Measurements from ENCODE around the gene ESPL1.
"Not testable (repeated sequence)": the region's sequence is repeated elsewhere in the genome, so short reads cannot be mapped to it uniquely, and the experiment has no call there.

ESPL1 gene

GRCh38 chr12:53258541-53259539 lies 9.3 kb upstream of the ESPL1 start:
- DNase-seq (ENCODE audit: low spot score) = no peak

- DNase-seq (ENCODE audit: low spot score) = no peak
Measured at GRCh38 chr12:53259891-53260290, 8.2 kb upstream of the ESPL1 start.

GRCh38 chr12:53265783-53266182 lies 2.3 kb upstream of the ESPL1 start:
- DNase-seq (ENCODE audit: low spot score) = no peak

DNA sequence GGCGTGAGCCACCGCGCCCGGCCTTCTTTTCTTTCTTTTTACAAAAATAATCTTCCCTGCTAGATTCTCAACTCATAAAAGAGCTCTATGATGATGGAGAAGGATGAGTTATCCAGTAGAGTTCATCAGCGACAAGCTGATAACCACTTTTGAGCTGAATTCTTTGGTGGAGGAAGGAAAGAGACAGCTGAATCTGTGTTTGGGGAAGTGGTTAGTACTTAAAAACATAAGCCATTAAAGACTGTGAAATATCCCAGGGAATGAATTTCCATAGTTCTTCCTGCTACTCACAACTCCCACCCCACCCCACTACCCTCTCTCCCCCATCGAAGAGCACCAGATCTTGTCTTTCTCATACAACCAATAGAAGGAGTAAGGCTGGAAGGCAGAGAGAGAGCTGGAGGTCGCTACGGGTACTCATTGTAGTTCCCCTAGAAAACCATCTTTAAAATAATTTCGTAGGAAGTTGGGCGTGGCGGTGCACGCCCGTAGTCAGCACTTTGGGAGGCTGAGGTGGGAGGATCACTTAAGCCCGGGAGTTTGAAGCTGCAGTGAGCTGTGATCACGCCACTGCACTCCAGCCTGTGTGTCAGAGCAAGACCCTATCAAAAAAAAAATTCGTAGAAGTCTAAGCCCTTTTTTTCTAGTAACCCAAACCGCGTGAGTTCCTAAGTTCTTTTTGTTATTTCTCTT lies 647 bp upstream of the ESPL1 start:
- DNase-seq (ENCODE audit: low spot score) = no peak

DNA sequence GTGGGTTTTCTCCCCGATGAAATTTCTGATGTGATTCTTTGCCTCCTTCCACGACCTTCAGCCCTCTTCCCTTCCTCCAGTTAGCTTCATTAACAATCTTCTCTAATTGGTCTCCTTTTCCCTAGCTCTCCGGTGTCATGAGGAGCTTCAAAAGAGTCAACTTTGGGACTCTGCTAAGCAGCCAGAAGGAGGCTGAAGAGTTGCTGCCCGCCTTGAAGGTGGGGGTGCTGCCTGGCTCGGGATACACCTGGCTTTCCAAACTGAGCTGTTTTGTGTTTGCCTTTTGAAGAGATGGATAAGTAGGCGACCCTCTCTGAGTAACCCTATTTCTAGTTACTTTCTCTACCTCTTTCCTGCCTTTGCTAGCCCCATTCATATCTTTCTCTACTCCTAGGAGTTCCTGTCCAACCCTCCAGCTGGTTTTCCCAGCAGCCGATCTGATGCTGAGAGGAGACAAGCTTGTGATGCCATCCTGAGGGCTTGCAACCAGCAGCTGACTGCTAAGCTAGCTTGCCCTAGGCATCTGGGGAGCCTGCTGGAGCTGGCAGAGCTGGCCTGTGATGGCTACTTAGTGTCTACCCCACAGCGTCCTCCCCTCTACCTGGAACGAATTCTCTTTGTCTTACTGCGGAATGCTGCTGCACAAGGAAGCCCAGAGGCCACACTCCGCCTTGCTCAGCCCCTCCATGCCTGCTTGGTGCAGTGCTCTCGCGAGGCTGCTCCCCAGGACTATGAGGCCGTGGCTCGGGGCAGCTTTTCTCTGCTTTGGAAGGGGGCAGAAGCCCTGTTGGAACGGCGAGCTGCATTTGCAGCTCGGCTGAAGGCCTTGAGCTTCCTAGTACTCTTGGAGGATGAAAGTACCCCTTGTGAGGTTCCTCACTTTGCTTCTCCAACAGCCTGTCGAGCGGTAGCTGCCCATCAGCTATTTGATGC lies 797 bp downstream of the ESPL1 start:
- no peak for DNase-seq (ENCODE audit: low spot score)

GRCh38 chr12:53274445-53274844 lies 6.3 kb downstream of the ESPL1 start:
- DNase-seq (ENCODE audit: low spot score) = no peak

DNA sequence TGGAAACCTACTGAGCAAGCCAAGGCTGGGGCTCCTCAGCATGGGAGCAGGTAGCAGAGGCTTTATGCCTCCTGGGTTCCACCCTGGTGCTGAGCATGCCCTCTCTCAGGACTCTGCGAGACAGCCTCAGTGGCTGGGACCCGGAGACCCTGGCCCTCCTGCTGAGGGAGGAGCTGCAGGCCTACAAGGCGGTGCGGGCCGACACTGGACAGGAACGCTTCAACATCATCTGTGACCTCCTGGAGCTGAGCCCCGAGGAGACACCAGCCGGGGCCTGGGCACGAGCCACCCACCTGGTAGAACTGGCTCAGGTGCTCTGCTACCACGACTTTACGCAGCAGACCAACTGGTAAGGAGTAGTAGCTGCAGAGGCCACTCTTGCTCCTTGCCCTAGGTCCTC lies 8.4 kb downstream of the ESPL1 start:
- no peak for DNase-seq (ENCODE audit: low spot score)

DNA sequence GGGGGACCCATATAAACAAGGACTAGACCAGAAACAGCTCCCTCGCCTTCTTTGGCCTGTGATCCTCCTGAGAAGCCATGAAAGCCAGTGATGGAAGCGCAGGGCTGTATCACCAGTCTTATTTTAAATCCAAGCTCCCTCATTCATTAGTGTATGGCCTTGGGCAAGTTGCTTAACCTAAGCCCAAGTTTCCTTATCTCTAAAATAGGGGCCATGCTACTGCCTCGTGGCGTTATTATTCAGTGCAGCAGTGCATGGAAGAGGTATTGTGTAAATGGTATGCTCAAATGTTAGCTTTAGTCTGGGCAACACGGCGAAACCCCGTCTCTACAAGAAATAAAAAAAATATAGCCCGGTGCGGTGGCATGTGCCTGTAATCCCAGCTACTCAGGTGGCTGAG lies 9.9 kb downstream of the ESPL1 start:
- no peak for DNase-seq (ENCODE audit: low spot score)

DNA sequence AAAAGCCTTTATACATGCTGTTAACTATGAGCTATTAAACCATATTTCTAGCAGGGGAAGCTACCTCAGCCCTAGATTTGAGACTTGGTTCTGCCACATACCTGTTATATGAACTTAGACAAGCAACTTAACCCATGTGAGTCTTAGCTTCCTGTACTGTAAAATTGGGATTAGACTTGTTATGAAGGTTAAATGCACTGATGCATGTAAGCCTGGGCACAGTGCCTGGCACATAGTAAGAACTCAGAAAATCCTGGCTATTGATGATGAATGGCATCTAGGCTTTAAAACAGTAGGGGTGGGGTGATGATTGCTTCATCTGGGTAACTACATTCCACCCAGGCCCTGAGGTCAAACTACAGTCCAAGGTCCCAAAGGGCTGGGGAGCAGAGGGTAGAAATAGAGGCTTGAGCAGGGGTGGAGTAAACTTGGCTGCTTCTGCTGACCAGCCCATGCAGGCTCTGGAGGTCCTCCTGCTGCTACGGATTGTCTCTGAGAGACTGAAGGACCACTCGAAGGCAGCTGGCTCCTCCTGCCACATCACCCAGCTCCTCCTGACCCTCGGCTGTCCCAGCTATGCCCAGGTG lies 11.3 kb downstream of the ESPL1 start:
- no peak for DNase-seq (ENCODE audit: low spot score)

DNA sequence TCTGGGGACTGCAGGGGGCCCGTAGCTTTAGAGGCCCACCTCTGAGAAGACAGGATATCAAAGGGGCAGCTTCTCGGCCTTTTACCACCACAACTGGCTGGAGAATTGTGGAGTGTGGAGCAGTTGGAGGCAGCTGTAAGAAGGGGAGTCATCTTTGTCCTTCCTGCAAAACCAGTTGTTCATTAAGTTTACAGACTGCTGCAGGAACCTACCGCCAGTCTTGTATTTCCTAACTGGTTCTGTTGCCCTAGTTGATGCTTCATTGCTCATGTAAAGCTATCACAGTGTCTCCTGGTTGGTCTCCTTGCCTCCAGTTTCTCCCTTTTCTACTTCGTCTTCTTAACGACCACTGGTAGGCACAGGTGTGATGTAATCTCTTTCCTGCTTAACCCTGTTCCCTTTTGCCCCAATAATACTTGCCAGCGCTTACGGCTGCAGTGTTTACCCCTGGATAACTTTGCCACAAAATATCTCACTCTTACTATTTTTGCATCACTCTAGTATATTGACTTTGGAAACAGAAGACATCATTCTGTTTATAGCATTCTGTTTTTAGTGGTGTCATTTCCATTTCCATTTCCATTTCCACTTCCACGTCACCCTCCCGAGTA lies 11.9 kb downstream of the ESPL1 start:
- no peak for DNase-seq (ENCODE audit: low spot score)

GRCh38 chr12:53286448-53286847 lies 18.3 kb downstream of the ESPL1 start:
- DNase-seq (ENCODE audit: low spot score) = no peak

DNA sequence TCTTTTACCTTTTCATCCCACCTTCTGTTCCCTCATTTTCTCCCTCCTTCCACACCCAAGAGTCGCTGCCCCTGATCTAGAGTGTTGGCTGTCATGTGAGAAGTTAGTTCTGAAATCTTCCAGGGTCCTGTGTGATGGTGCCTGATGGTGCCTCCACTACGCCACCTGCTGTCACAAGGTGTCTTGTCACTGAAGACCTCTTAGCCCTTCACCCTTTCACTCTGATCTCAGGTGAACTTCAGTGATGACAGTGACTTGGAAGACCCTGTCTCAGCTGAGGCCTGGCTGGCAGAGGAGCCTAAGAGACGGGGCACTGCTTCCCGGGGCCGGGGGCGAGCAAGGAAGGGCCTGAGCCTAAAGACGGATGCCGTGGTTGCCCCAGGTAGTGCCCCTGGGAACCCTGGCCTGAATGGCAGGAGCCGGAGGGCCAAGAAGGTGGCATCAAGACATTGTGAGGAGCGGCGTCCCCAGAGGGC lies 19.7 kb downstream of the ESPL1 start:
- DNase-seq (ENCODE audit: low spot score) = peak; percentile 71

DNA sequence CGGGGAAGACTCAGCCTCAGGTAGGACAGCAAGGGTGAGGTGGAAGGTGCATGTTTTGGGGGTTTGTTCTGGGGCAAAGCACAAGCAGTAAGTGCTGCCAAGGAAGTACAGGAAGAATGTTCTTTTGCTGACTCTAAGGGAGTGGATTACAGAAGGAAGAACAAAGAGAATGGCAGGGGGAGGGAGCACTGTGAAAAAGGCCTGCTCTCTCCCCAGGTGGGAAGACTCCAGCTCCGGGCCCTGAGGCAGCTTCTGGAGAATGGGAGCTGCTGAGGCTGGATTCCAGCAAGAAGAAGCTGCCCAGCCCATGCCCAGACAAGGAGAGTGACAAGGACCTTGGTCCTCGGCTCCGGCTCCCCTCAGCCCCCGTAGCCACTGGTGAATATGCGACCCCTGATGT lies 20.2 kb downstream of the ESPL1 start:
- no peak for DNase-seq (ENCODE audit: low spot score)

- DNase-seq (ENCODE audit: low spot score) = no peak
Measured at GRCh38 chr12:53289891-53290290, 21.8 kb downstream of the ESPL1 start.

DNA sequence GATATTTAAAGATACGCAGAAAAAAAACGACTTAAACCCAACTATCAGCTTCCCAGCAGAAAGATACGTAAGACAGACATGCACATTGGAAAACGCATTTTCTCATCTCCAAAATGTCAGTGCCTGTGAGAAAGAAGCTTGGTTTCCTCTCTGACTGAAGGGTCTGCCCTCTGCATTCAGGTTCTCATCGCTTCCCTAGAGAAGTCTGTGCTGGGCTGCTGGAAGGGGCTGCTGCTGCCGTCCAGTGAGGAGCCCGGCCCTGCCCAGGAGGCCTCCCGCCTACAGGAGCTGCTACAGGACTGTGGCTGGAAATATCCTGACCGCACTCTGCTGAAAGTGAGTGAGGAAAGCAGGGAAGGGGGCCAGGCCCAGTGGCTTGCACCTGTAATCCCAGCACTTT lies 22.6 kb downstream of the ESPL1 start:
- no peak for DNase-seq (ENCODE audit: low spot score)

- no peak for DNase-seq (ENCODE audit: low spot score)
Measured at GRCh38 chr12:53292426-53292825, 24.3 kb downstream of the ESPL1 start.

- peak; percentile 90 for DNase-seq (ENCODE audit: low spot score)
Measured at GRCh38 chr12:53295070-53295890, 27.2 kb downstream of the ESPL1 start, which contains the start of gene PFDN5. Gene PFDN5, plus strand, starts transcription at chr12:53295542. Its CDS starts 26 bp downstream, at chr12:53295568.

DNA sequence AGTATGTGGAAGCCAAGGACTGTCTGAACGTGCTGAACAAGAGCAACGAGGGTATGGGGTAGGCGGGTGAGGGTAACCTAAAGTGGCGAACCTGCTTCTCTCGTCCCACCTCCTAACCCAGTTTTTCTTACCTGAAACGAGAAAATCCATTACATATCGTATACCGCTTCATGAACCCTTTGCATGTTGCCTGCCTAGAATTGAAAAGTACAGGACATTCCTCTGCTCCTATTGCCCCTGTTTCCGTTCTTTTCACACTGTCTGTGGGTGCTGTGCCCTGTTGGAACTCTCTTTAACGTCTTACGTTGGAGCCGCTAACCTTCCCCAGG lies 27.8 kb downstream of the ESPL1 start:
- no peak for DNase-seq (ENCODE audit: low spot score)

GRCh38 chr12:53297106-53297505 lies 29.0 kb downstream of the ESPL1 start:
- DNase-seq (ENCODE audit: low spot score) = not testable (repeated sequence)

DNA sequence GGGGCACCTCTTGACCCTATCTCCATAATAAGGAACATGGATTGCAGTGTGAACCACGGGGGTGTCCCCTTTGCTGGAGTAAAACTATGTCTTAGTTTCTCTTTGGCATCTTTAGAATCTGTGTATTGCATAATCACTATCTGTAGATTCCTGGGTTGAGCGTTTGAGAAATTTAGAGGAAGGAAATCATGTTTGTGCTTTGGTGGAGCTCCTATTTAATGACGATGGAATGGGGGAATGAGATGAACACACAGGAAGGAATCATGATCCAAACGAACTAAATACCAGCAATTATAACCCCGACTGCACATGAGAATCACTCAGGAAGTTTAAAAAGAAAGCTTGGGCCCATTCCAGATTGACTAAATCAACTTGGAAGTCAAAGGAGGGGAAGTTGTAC lies 30.1 kb downstream of the ESPL1 start:
- no peak for DNase-seq (ENCODE audit: low spot score)

Data from HuH-7 (cell line).